NB4 (cell line): ENCODE measurements around the gene AP2A2.
"Not testable (repeated sequence)": the region's sequence is repeated elsewhere in the genome, so short reads cannot be mapped to it uniquely, and the experiment has no call there.

Source experiments
- DNase-seq: peaks from one replicate; pipeline ENCODE4 v3.0.0; 2010; ENCODE audit warnings: low read depth
- H3K4me3 ChIP-seq: one replicate; pipeline ENCODE4 v1.5.1; 2011; ENCODE audit warnings: mild to moderate bottlenecking, low read depth, low read length, moderate library complexity
- MYC ChIP-seq: IDR thresholded peaks from 2 replicates; pipeline ENCODE4 v1.6.1; 2011; ENCODE audit warnings: low read depth, low read length
- POLR2A ChIP-seq: IDR thresholded peaks from 2 replicates; pipeline ENCODE4 v1.6.1; 2011; ENCODE audit warnings: mild to moderate bottlenecking; ENCODE audit not compliant: insufficient read length; ENCODE audit errors: extremely low read depth
- TF ChIP-seq, protein P1 (sequence below): IDR thresholded peaks from one replicate; pipeline ENCODE4 v1.5.1; 2012; ENCODE audit warnings: low read depth, low read length
- TF ChIP-seq, protein P2 (sequence below): IDR thresholded peaks from 2 replicates; pipeline ENCODE4 v1.6.1; 2011; ENCODE audit warnings: low read depth, low read length

The AP2A2 gene

DNA sequence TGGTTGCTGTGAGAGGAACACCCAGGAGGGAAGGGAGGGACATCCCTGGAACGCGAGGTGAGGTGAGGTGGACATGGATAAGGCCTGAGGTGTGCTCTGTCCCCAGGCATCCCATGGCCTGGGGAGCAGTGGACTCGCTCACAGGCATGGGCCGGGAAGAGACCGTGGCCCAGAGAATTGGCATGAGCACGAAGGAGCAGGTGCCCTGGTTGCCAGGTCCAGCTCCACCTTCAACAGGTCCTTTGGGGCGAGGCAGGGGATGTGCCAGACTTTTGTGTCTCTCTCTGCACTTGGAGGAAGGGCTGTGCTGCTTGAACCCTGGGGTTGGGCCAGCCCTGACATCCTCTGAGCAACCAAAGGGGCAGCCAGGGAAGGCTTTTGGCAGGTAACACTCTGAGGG is 89.4 kb downstream of the AP2A2 start:
- no peak for TF ChIP-seq POLR2A
- TF ChIP-seq, protein P1, sequence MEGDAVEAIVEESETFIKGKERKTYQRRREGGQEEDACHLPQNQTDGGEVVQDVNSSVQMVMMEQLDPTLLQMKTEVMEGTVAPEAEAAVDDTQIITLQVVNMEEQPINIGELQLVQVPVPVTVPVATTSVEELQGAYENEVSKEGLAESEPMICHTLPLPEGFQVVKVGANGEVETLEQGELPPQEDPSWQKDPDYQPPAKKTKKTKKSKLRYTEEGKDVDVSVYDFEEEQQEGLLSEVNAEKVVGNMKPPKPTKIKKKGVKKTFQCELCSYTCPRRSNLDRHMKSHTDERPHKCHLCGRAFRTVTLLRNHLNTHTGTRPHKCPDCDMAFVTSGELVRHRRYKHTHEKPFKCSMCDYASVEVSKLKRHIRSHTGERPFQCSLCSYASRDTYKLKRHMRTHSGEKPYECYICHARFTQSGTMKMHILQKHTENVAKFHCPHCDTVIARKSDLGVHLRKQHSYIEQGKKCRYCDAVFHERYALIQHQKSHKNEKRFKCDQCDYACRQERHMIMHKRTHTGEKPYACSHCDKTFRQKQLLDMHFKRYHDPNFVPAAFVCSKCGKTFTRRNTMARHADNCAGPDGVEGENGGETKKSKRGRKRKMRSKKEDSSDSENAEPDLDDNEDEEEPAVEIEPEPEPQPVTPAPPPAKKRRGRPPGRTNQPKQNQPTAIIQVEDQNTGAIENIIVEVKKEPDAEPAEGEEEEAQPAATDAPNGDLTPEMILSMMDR = no peak
- TF ChIP-seq, protein P2, sequence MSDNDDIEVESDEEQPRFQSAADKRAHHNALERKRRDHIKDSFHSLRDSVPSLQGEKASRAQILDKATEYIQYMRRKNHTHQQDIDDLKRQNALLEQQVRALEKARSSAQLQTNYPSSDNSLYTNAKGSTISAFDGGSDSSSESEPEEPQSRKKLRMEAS = no peak
- no peak for TF ChIP-seq MYC
- no peak for DNase-seq
- no peak overlapping the region for H3K4me3 ChIP-seq

- no peak overlapping the region for H3K4me3 ChIP-seq
- peak; percentile 22 for DNase-seq
- TF ChIP-seq POLR2A = no peak
- no peak for TF ChIP-seq MYC
- TF ChIP-seq, protein P1 = no peak
- TF ChIP-seq, protein P2 = no peak
Measured at GRCh38 chr11:1015826-1016545, 90.3 kb downstream of the AP2A2 start.

GRCh38 chr11:1016610-1017126 is 91.0 kb downstream of the AP2A2 start:
- not testable (repeated sequence) for DNase-seq, H3K4me3 ChIP-seq

- DNase-seq = no peak
- no peak for TF ChIP-seq POLR2A
- no peak overlapping the region for H3K4me3 ChIP-seq
Measured at GRCh38 chr11:1017269-1018005, 91.8 kb downstream of the AP2A2 start.

DNA sequence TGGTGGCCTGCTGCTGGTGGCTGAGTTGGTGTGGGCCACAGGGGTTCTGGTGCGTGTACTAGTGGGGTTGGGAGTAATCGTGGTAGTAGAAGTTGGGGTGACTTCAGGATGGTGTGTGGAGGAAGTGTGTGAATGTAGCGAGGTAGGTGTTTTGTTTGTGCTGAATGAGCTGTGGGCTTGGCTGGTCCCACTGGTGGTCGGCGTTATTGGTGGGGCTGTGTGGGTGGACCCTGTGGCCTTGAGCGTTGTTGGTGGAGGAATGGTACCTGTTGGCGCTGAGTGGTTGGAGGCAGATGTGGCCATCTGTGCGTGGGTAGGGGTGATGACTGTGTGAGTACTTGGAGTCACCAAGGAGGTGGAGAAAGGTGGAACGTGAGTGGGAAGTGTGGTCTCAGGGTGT is 92.4 kb downstream of the AP2A2 start:
- DNase-seq = no peak
- TF ChIP-seq POLR2A (no peak), MYC (no peak)
- TF ChIP-seq, protein P1 = no peak
- TF ChIP-seq, protein P2 = no peak
- H3K4me3 ChIP-seq = no peak overlapping the region

GRCh38 chr11:1019321-1019910 is 93.7 kb downstream of the AP2A2 start:
- TF ChIP-seq, protein P2 = no peak
- TF ChIP-seq, protein P1 = no peak
- TF ChIP-seq POLR2A (no peak), MYC (no peak)
- DNase-seq = no peak
- H3K4me3 ChIP-seq = no peak overlapping the region
